OCI-LY3 (cell line): ENCODE data around the gene HLA-C.

Experiments
- EZH2phosphoT487 ChIP-seq: fragments of 200-600 bp; shearing (Covaris generic); IDR thresholded peaks from 2 replicates; pipeline ENCODE4 v1.6.1; 2018; ENCODE audit warnings: antibody characterized with exemption, mixed run types, low read depth
- TF ChIP-seq, protein P1 (sequence below): fragments of 200-600, 300-600 bp; sonication (generic); IDR thresholded peaks from 2 replicates; pipeline ENCODE4 v1.5.1; 2014; ENCODE audit warnings: antibody characterized with exemption, low read length, low read depth

- TF ChIP-seq, protein P1, sequence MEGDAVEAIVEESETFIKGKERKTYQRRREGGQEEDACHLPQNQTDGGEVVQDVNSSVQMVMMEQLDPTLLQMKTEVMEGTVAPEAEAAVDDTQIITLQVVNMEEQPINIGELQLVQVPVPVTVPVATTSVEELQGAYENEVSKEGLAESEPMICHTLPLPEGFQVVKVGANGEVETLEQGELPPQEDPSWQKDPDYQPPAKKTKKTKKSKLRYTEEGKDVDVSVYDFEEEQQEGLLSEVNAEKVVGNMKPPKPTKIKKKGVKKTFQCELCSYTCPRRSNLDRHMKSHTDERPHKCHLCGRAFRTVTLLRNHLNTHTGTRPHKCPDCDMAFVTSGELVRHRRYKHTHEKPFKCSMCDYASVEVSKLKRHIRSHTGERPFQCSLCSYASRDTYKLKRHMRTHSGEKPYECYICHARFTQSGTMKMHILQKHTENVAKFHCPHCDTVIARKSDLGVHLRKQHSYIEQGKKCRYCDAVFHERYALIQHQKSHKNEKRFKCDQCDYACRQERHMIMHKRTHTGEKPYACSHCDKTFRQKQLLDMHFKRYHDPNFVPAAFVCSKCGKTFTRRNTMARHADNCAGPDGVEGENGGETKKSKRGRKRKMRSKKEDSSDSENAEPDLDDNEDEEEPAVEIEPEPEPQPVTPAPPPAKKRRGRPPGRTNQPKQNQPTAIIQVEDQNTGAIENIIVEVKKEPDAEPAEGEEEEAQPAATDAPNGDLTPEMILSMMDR: no peak
- no peak for TF ChIP-seq EZH2phosphoT487
These were observed 3.5 kb downstream of the HLA-C start for GRCh38 chr6:31268369-31268765.
